H9 (cell line): Measurements from ENCODE around the gene SYMPK. TPM values are rescaled to one million over a fixed set of nuclear protein-coding genes. Genes with fewer than 3 reads are reported as not detected.

Experiments used
- DNase-seq: peaks from one replicate; pipeline ENCODE4 v3.0.0-alpha.2; 2017
- H2AFZ ChIP-seq: one replicate; pipeline ENCODE4 v1.6.1; 2013; ENCODE audit warnings: mild to moderate bottlenecking, low read length, control low read depth, moderate library complexity
- H2AK5ac ChIP-seq: 2 replicates; pipeline ENCODE4 v1.6.1; 2013; ENCODE audit warnings: low read length, control low read depth, mixed read lengths; ENCODE audit not compliant: insufficient read length
- H2BK120ac ChIP-seq: one replicate; pipeline ENCODE4 v1.6.1; 2013; ENCODE audit warnings: low read depth, mild to moderate bottlenecking, low read length, control low read depth, inconsistent platforms; ENCODE audit not compliant: poor library complexity, severe bottlenecking
- H2BK12ac ChIP-seq: 2 replicates; pipeline ENCODE4 v1.6.1; 2013; ENCODE audit warnings: low read length, control low read depth, mixed read lengths, low read depth; ENCODE audit not compliant: insufficient read length
- H2BK15ac ChIP-seq: 2 replicates; pipeline ENCODE4 v1.6.1; 2013; ENCODE audit warnings: low read depth, low read length, control low read depth
- H2BK20ac ChIP-seq: one replicate; pipeline ENCODE4 v1.6.1; 2013; ENCODE audit warnings: low read depth, mild to moderate bottlenecking, low read length, control low read depth, inconsistent platforms; ENCODE audit not compliant: poor library complexity, severe bottlenecking
- H2BK5ac ChIP-seq: 2 replicates; pipeline ENCODE4 v1.6.1; 2013; ENCODE audit warnings: low read length, control low read depth, mixed read lengths; ENCODE audit not compliant: insufficient read length
- H3K14ac ChIP-seq: 2 replicates; pipeline ENCODE4 v1.6.1; 2013; ENCODE audit warnings: low read length, control low read depth; ENCODE audit not compliant: insufficient read depth
- H3K18ac ChIP-seq: 2 replicates; pipeline ENCODE4 v1.6.1; 2013; ENCODE audit warnings: low read depth, mild to moderate bottlenecking, mixed read lengths, low read length, control low read depth; ENCODE audit not compliant: insufficient read length
- H3K23ac ChIP-seq: 2 replicates; pipeline ENCODE4 v1.6.1; 2013; ENCODE audit warnings: low read length, control low read depth, mixed read lengths, low read depth; ENCODE audit not compliant: insufficient read length
- H3K23me2 ChIP-seq: 2 replicates; pipeline ENCODE4 v1.6.1; 2013; ENCODE audit warnings: low read depth, mild to moderate bottlenecking, mixed read lengths, low read length, control low read depth; ENCODE audit not compliant: insufficient read length, poor library complexity, severe bottlenecking
- H3K27ac ChIP-seq: 2 replicates; pipeline ENCODE4 v1.5.1; 2013; ENCODE audit warnings: low read length, control low read depth, mixed read lengths, low read depth; ENCODE audit not compliant: insufficient read length
- H3K27me3 ChIP-seq: 2 replicates; pipeline ENCODE4 v1.6.1; 2013; ENCODE audit warnings: low read length, control low read depth, inconsistent platforms; ENCODE audit not compliant: insufficient read depth
- H3K4ac ChIP-seq: 2 replicates; pipeline ENCODE4 v1.6.1; 2013; ENCODE audit warnings: low read depth, mild to moderate bottlenecking, control low read depth, inconsistent platforms, low read length, moderate library complexity
- H3K4me1 ChIP-seq: 2 replicates; pipeline ENCODE4 v1.6.1; 2013; ENCODE audit warnings: low read length, control low read depth, inconsistent platforms; ENCODE audit not compliant: insufficient read depth
- H3K4me2 ChIP-seq: 2 replicates; pipeline ENCODE4 v1.6.1; 2013; ENCODE audit warnings: low read length, control low read depth, mixed read lengths; ENCODE audit not compliant: insufficient read length, insufficient read depth
- H3K56ac ChIP-seq: 2 replicates; pipeline ENCODE4 v1.6.1; 2013; ENCODE audit warnings: low read depth, mild to moderate bottlenecking, mixed read lengths, low read length, control low read depth; ENCODE audit not compliant: insufficient read length
- H3K79me1 ChIP-seq: 2 replicates; pipeline ENCODE4 v1.6.1; 2013; ENCODE audit warnings: low read depth, mild to moderate bottlenecking, moderate library complexity, low read length, control low read depth, inconsistent platforms; ENCODE audit not compliant: insufficient read depth, poor library complexity, severe bottlenecking
- H3K79me2 ChIP-seq: 2 replicates; pipeline ENCODE4 v1.6.1; 2013; ENCODE audit warnings: low read length, control low read depth, inconsistent platforms; ENCODE audit not compliant: insufficient read depth
- H3K9ac ChIP-seq: 2 replicates; pipeline ENCODE4 v1.6.1; 2013; ENCODE audit warnings: low read length, control low read depth, mixed read lengths; ENCODE audit not compliant: insufficient read length; ENCODE audit errors: extremely low read depth
- H3K9me3 ChIP-seq: one replicate; pipeline ENCODE4 v1.6.1; 2013; ENCODE audit warnings: low read depth, low read length, inconsistent platforms; ENCODE audit not compliant: control insufficient read depth
- H3T11ph ChIP-seq: one replicate; pipeline ENCODE4 v1.6.1; 2013; ENCODE audit warnings: mild to moderate bottlenecking, low read length, control low read depth, inconsistent platforms
- H4K20me1 ChIP-seq: one replicate; pipeline ENCODE4 v1.6.1; 2013; ENCODE audit not compliant: control insufficient read depth, insufficient read length, insufficient read depth
- H4K5ac ChIP-seq: 2 replicates; pipeline ENCODE4 v1.6.1; 2013; ENCODE audit warnings: low read depth, mild to moderate bottlenecking, mixed read lengths, low read length, control low read depth; ENCODE audit not compliant: insufficient read length
- H4K8ac ChIP-seq: replicated peaks from 2 replicates; pipeline ENCODE4 v1.6.1; 2013; ENCODE audit warnings: low read length, control low read depth, mixed read lengths, low read depth; ENCODE audit not compliant: insufficient read length
- H4K91ac ChIP-seq: 2 replicates; pipeline ENCODE4 v1.6.1; 2013; ENCODE audit warnings: low read depth, mild to moderate bottlenecking, moderate library complexity, mixed read lengths, low read length, control low read depth; ENCODE audit not compliant: insufficient read length
- H3K27ac Mint-ChIP-seq, 3 experiments: 2 replicates in 2 of 3; 3 replicates in 1 of 3; pipeline ENCODE4 v1.8.0; 2020 to 2021; ENCODE audit warnings: mixed read lengths in 3 of 3, mild to moderate bottlenecking in 1 of 3, moderate library complexity in 1 of 3
- H3K27me3 Mint-ChIP-seq: 2 replicates; pipeline ENCODE4 v1.8.0; 2021; ENCODE audit warnings: low read depth, mild to moderate bottlenecking, moderate library complexity, mixed read lengths
- H3K36me3 Mint-ChIP-seq, 3 experiments: 2 replicates in 2 of 3; 3 replicates in 1 of 3; pipeline ENCODE4 v1.8.0; 2020 to 2021; ENCODE audit warnings: low read depth in 3 of 3, mixed read lengths in 3 of 3; ENCODE audit not compliant: insufficient read depth in 1 of 3
- H3K4me1 Mint-ChIP-seq, 2 experiments: 2 replicates each; pipeline ENCODE4 v1.8.0; 2020; ENCODE audit warnings: mixed read lengths in 2 of 2
- H3K4me3 Mint-ChIP-seq, 2 experiments: 2 replicates in 1 of 2; 3 replicates in 1 of 2; pipeline ENCODE4 v1.8.0; 2020 to 2021; ENCODE audit warnings: mild to moderate bottlenecking in 2 of 2, mixed read lengths in 2 of 2, moderate library complexity in 1 of 2
- H3K9me3 Mint-ChIP-seq, 2 experiments: 2 replicates in 1 of 2; 3 replicates in 1 of 2; pipeline ENCODE4 v1.8.0; 2020; ENCODE audit warnings: mild to moderate bottlenecking in 2 of 2, mixed read lengths in 2 of 2, moderate library complexity in 1 of 2
- CTCF ChIP-seq: fragments of 200-600 bp; sonication (generic); conservative IDR thresholded peaks from 3 replicates; pipeline ENCODE4 v1.8.0; 2021; ENCODE audit warnings: antibody characterized with exemption, mild to moderate bottlenecking
- WGBS: extraction: QIAGEN DNeasy Blood & Tissue Kit; methylation state at CpG from one replicate; pipeline ENCODE4 v1.1.7; 2013; ENCODE audit warnings: missing lambda C conversion rate, low lambda C conversion rate, mixed read lengths; ENCODE audit not compliant: insufficient read length; ENCODE audit errors: extremely low coverage; 5-methylcytosine and 5-hydroxymethylcytosine counted together
- total RNA-seq: library from RNA; stranded (reverse); gene quantifications from 2 replicates; pipeline ENCODE4 v1.2.1, GENCODE V29; 2021

The SYMPK gene
- total RNA-seq, 1 experiment from 2014 or later: 104 TPM

DNA sequence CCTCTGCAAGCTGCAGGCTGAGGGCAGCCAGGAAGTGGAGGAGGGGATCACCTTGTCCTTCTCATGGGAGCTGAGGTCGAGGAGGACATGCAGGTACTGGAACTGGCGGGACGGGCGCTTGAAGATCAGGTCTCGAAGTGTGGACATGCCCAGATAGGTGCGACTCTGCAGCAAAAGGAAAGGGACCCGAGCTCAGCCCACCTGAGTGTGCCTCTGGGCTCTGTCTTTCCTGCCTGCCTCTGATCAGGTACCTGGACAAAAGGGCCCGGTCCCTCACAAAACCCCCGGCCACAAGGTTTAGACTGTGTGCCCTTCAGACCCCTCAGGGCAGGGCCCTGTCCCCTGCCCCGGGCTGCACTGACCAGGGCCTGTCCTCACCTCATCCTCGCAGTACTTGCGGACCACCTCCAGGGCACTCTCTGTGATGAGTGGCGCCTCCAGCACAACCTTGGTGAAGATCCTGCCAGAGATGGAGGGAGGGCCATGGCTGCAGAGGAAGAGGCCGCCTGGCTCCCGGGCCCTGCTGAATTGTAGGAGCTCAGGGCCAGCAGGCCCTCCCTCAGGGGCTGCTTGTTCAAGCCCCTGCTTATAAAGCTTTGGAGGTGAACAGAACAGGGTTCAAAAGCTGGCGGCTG, 35.4 kb downstream of the SYMPK start:
- Mint-ChIP-seq H3K9me3 (no peaks in the 10 kb centered on the region), H3K36me3 (peaks cover 67 to 100% (median 96%) of the 10 kb centered on the region in 3 experiments), H3K27me3 (no peaks in the 10 kb centered on the region), H3K27ac (peak overlapping the region in 2 of 3 experiments; percentile 62 to 93; a peak in 3 of 7 replicates), H3K4me1 (no peaks in the 10 kb centered on the region), H3K4me3 (no peak overlapping the region)
- H2BK120ac ChIP-seq: no peak overlapping the region
- no peak overlapping the region for H2AK5ac ChIP-seq
- H3K79me2 ChIP-seq: no peaks in the 10 kb centered on the region
- no peak overlapping the region for H2BK15ac ChIP-seq
- no peak overlapping the region for H3K4ac ChIP-seq
- no peak overlapping the region for H4K5ac ChIP-seq
- no CpG with 5 or more reads among the region's 16 CpGs for WGBS
- H3K27me3 ChIP-seq: no peaks in the 10 kb centered on the region
- no peak overlapping the region for H3T11ph ChIP-seq
- no peak overlapping the region for H3K56ac ChIP-seq
- H3K27ac ChIP-seq: no peak overlapping the region
- H3K4me2 ChIP-seq: no peak overlapping the region
- H2BK12ac ChIP-seq: no peak overlapping the region
- H2BK5ac ChIP-seq: no peak overlapping the region
- H3K23me2 ChIP-seq: no peaks in the 10 kb centered on the region
- H2AFZ ChIP-seq: no peak overlapping the region
- H3K9me3 ChIP-seq: no peaks in the 10 kb centered on the region
- H4K20me1 ChIP-seq: no peaks in the 10 kb centered on the region
- H2BK20ac ChIP-seq: no peak overlapping the region
- no peak overlapping the region for H4K8ac ChIP-seq
- no peak overlapping the region for H3K14ac ChIP-seq
- DNase-seq: no peak
- H3K23ac ChIP-seq: no peak overlapping the region
- TF ChIP-seq CTCF: no peak
- H3K18ac ChIP-seq: no peak overlapping the region
- no peak overlapping the region for H3K9ac ChIP-seq
- no peaks in the 10 kb centered on the region for H3K79me1 ChIP-seq
- H3K4me1 ChIP-seq: no peaks in the 10 kb centered on the region
- H4K91ac ChIP-seq: no peak overlapping the region
